Skeletal muscle tissue (tissue), 4 donors: Measurements from ENCODE around the gene SIAH3. TPM values are rescaled to one million over a fixed set of nuclear protein-coding genes. Genes with fewer than 3 reads are reported as not detected.
"Not testable (repeated sequence)": the region's sequence is repeated elsewhere in the genome, so short reads cannot be mapped to it uniquely, and the experiment has no call there.

Experiments
- H3K27ac ChIP-seq: one replicate; pipeline ENCODE4 v1.7.0; 2013; ENCODE audit warnings: mild to moderate bottlenecking, low read depth, low read length, inconsistent platforms
- H3K27me3 ChIP-seq, 3 donors: one replicate each; pipeline ENCODE4 v1.7.0; 2013; ENCODE audit warnings: low read length in 3 of 3; ENCODE audit not compliant: control insufficient read depth in 3 of 3, insufficient read depth in 3 of 3
- H3K36me3 ChIP-seq, 3 donors: one replicate each; pipeline ENCODE4 v1.7.0; 2013; ENCODE audit warnings: low read length in 3 of 3; ENCODE audit not compliant: control insufficient read depth in 3 of 3, insufficient read depth in 3 of 3
- H3K4me1 ChIP-seq, 3 donors: one replicate each; pipeline ENCODE4 v1.7.0; 2013; ENCODE audit warnings: low read length in 3 of 3, mild to moderate bottlenecking in 3 of 3; ENCODE audit not compliant: control insufficient read depth in 3 of 3, insufficient read depth in 3 of 3
- H3K4me3 ChIP-seq, 3 donors: one replicate each; pipeline ENCODE4 v1.7.0; 2013; ENCODE audit warnings: low read length in 3 of 3
- H3K9ac ChIP-seq, 3 donors: one replicate each; pipeline ENCODE4 v1.7.0; 2013; ENCODE audit warnings: low read length in 3 of 3, mild to moderate bottlenecking in 3 of 3, moderate library complexity in 2 of 3, low read depth in 1 of 3
- H3K9me3 ChIP-seq, 3 donors: one replicate each; pipeline ENCODE4 v1.7.0; 2013; ENCODE audit warnings: low read length in 3 of 3; ENCODE audit not compliant: control insufficient read depth in 3 of 3
- total RNA-seq: library from RNA; depleted of rRNA; stranded (reverse); fragments of >200 nt; gene quantifications from one replicate; pipeline ENCODE4 v1.2.3, GENCODE V29; 2014
- donor health status: Osteomylitis.

SIAH3 gene
- total RNA-seq, 1 donor from 2014 or later = under 0.01 TPM

DNA sequence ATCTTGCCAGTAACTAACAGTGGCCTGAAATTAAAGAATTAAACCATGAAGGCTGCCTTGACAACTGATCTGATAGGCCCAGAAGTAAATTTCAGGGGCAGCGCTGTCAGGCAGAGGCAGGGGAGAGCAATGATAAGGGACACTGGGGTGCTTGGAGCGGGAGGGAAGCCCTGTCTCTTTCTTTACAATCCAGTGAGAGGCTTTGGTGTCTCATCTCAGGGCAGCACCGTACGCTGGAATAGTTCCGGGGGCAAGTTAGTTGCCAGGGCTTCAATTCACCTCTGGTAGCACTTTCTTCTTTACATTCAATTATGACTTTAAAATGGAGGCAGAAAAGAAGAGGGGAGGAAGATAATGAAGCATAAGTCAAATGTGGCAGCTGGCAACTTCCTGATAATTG is 74.8 kb downstream of the SIAH3 start:
- peaks cover 18 to 38% (median 19%) of the 10 kb centered on the region in 3 donors for H3K4me1 ChIP-seq
- no peak overlapping the region for H3K9ac ChIP-seq
- no peak overlapping the region for H3K4me3 ChIP-seq
- H3K27me3 ChIP-seq = no peaks in the 10 kb centered on the region
- no peaks in the 10 kb centered on the region for H3K9me3 ChIP-seq
- H3K27ac ChIP-seq = no peak overlapping the region
- H3K36me3 ChIP-seq = no peaks in the 10 kb centered on the region

DNA sequence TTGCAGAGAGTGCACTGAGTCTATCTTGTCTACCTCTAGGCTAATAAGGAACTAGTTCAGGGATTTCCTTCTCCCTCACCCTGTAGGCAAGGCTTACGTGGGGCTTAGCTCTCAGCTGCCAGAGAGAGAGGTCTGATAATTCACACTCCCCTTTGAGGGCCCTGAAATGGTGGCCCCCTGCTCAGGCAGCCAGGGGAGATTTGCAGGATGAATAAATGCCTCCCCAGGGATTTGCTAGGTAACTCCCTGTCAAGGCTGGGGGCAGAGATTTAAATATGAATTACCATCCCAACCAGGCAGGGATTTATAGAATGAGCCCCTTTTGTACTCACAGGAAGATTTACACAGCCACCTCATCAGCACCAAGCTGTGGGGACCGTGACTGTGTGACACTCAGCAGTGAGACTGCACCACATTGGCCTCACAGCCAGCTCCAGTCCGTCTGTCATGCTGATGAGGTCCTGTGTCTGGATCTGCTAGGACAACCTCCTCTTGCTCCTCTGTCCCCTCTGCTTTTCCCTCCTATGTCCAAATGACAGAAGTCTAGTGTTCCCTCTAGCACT is 76.1 kb downstream of the SIAH3 start:
- Histone ChIP-seq H3K9ac (no peak overlapping the region), H3K9me3 (no peaks in the 10 kb centered on the region), H3K36me3 (no peaks in the 10 kb centered on the region), H3K4me3 (no peak overlapping the region), H3K4me1 (peaks cover 6 to 26% (median 6%) of the 10 kb centered on the region in 3 donors), H3K27ac (no peak overlapping the region), H3K27me3 (no peaks in the 10 kb centered on the region)

DNA sequence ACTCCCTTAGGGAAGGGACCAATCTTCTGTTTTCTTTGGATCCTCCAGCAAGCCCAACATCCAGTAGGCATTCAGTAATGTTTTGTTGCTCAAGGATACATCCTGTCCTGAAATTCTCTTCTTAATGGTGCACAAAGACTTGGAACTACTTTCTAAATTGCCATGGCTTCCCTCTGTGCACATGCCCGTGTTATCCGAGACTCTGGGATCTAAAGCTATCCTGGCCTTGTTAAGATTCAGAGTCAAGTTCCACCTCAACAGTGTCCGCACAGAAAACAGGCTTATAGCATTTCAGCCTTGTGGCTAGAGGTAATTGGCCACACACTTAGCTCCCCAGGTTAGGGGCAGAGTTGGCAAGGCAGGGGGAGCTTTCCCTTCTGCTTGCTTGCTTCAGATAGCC is 77.6 kb downstream of the SIAH3 start:
- Histone ChIP-seq H3K27ac (no peak overlapping the region), H3K27me3 (no peaks in the 10 kb centered on the region), H3K4me1 (peaks cover 0 to 17% (median 9%) of the 10 kb centered on the region in 3 donors), H3K9me3 (no peaks in the 10 kb centered on the region), H3K9ac (no peak overlapping the region), H3K4me3 (no peak overlapping the region), H3K36me3 (no peaks in the 10 kb centered on the region)

DNA sequence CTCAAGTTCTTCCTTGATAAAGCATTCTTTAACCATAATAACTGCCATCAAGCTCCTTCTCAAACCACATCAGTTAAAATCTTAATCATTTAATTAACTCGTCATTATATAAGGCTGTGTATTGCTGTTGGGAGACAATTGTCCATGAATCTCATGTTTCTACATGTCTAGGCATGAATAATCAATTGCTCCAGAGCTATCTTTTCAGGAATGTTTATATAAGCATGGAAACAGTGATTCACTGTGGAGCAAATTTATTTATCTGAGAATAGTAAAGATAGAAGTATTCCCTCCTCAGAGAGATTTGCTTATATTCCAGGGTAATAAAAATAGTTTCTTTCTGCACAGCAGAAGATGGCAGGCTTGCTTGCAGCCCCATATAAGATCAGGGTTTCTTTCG is 78.3 kb downstream of the SIAH3 start:
- peaks cover 0 to 15% (median 9%) of the 10 kb centered on the region in 3 donors for H3K4me1 ChIP-seq
- no peaks in the 10 kb centered on the region for H3K36me3 ChIP-seq
- no peak overlapping the region for H3K9ac ChIP-seq
- no peaks in the 10 kb centered on the region for H3K9me3 ChIP-seq
- H3K27ac ChIP-seq = no peak overlapping the region
- no peaks in the 10 kb centered on the region for H3K27me3 ChIP-seq
- H3K4me3 ChIP-seq = no peak overlapping the region

DNA sequence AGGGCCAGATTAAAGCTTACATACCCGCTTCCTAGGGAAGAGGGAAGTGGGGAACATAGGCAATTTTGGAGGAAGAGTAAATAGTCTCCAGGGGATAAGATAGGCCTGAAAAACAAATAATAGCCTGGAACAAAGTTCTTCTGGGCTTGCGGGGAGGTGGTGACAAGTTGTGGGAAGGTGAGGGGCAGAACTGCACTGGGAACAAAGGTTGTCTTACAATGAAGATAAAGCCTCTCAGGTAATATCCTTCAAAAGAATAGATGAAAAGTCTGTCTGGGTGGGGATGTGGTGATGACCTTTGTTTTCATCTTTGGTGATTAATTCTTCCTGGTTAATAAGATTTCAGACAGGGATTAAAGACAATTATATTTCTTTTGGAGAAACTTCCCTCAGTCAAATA is 80.7 kb downstream of the SIAH3 start:
- no peak overlapping the region for H3K4me3 ChIP-seq
- H3K36me3 ChIP-seq = no peaks in the 10 kb centered on the region
- no peak overlapping the region for H3K27ac ChIP-seq
- peaks cover 0 to 9% (median 8%) of the 10 kb centered on the region in 3 donors for H3K4me1 ChIP-seq
- no peaks in the 10 kb centered on the region for H3K9me3 ChIP-seq
- no peak overlapping the region for H3K9ac ChIP-seq
- peaks cover 0 to 3% (median 0%) of the 10 kb centered on the region in 3 donors for H3K27me3 ChIP-seq

DNA sequence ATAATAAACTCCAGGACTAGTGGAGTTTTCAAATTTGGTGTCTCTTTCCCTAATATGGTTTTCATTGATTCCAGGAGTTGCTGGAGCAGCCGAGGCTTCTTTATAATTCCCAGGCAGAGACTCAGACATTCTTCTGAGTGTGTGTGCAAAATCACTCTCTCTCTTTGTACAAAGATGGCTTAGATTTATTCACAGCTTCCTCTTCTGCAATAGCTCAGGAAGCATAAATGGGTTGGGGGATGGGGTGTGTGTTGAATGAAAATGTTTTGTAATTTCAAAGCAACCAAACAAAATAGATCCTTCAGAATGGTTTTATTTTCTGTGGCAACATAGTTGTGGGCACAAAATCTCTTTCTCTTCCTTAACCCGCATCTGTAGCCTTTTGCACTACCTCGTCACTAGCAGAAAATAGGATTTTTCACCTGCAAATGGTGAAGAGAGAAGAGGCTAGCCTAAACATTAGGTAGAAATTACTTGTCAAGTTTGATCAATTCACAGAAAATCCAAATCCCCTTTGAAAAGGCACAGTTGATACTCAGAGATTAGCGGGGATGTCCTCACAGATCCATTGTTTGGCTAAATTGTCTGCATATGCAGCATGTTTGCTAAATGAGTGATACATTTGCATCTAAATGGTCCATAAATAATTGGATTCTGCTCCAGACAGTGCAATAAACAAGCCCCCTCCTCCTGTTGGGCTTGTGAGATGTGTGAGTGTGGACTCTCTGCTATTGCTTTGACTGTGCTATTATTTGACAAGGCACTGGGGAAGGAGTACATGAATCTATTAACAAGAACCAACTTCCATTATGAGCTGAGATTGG is 82.7 kb downstream of the SIAH3 start:
- Histone ChIP-seq H3K4me3 (no peak overlapping the region), H3K4me1 (peaks cover 0 to 6% (median 5%) of the 10 kb centered on the region in 3 donors), H3K9me3 (no peaks in the 10 kb centered on the region), H3K27ac (no peak overlapping the region), H3K27me3 (peaks cover 0 to 3% (median 0%) of the 10 kb centered on the region in 3 donors), H3K9ac (no peak overlapping the region), H3K36me3 (no peaks in the 10 kb centered on the region)

DNA sequence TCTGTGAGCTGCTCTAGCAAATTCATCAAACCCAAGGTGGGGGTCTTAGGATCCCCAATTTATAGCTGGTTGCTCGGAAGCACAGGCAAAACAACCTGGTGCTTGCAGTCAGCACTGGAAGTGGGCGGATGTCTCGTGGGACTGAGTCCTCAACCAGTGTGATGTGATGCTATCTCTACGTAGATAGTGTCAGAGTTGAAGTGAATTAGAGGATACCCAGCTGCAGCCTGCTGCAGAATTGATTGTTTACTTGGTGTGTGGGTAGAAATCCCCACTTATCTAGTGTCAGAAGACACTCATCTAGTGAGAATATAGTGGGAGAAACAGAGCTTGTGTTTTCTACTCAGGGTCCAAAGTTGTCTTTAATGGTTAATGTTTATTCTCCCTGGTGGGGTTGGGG is 86.1 kb downstream of the SIAH3 start:
- peaks cover 0 to 4% (median 0%) of the 10 kb centered on the region in 3 donors for H3K4me1 ChIP-seq
- H3K9me3 ChIP-seq = no peaks in the 10 kb centered on the region
- no peak overlapping the region for H3K4me3 ChIP-seq
- peaks cover 0 to 3% (median 0%) of the 10 kb centered on the region in 3 donors for H3K27me3 ChIP-seq
- no peak overlapping the region for H3K27ac ChIP-seq
- H3K36me3 ChIP-seq = no peaks in the 10 kb centered on the region
- no peak overlapping the region for H3K9ac ChIP-seq

DNA sequence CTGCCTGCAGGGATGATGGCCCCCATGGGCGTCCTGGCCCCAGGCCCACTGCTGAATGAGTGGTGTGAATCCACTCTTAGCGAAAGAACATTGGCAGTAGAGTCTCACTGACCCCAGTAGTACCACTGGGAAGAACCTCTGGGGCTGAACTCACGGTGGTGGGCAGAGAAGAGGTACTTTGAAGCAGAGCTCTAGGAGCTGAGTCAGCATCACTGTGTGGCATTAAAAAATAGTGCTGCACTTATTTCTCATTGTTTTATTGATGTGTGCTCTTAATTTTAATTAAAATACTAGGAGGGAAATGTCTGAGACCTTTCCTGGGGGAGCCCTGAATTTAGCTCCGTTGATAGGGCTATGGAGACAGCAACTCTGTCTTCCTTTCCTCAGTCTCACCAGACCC is 88.1 kb downstream of the SIAH3 start:
- H3K9me3 ChIP-seq = no peaks in the 10 kb centered on the region
- peaks cover 0 to 3% (median 0%) of the 10 kb centered on the region in 3 donors for H3K27me3 ChIP-seq
- H3K4me3 ChIP-seq = no peak overlapping the region
- H3K9ac ChIP-seq = no peak overlapping the region
- no peaks in the 10 kb centered on the region for H3K36me3 ChIP-seq
- no peaks in the 10 kb centered on the region for H3K4me1 ChIP-seq
- H3K27ac ChIP-seq = no peak overlapping the region

DNA sequence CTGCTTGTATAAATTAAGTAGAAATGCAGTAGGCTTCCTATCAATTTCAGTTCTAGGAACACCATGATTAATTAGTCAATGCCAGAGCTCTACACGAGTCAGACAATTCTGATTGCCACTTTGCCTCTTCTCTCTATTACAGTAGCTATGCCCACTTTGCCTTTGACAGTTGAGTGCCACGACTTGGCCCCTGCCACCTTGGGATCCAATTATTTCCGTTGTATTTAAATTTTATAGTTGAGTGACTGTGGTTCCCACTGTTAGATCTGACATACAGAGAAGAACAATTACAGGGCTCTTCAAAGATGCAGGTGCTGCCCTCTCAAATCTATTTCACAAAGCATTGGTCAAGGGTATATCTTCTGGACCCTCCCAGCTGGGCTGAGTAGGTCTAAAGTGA is 94.0 kb downstream of the SIAH3 start:
- not testable (repeated sequence) for H3K27me3 ChIP-seq, H3K9ac ChIP-seq, H3K27ac ChIP-seq, H3K4me1 ChIP-seq, H3K9me3 ChIP-seq, H3K36me3 ChIP-seq, H3K4me3 ChIP-seq

DNA sequence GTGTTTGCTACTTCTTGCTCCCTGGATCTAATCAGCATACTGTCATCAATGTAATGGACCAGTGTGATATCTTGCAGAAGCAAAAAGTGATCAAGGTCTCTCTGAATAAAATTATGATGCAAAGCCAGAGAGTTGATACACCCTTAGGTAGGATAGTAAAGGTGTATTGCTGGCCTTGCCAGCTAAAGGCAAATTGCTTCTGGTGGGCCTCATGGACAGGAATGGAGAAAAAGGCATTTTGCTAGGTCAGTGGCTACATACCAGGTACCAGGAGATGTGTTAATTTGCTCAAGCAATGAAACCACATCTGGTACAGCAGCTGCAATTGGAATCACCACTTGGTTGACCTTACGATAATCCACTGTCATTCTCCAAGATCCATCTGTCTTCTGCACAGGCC is 95.1 kb downstream of the SIAH3 start:
- H3K36me3 ChIP-seq, H3K9ac ChIP-seq, H3K9me3 ChIP-seq, H3K27ac ChIP-seq, H3K4me1 ChIP-seq, H3K4me3 ChIP-seq, H3K27me3 ChIP-seq: not testable (repeated sequence)
